Measurements from ENCODE around the gene GRIK1.

GRCh38 chr21:29718081-29718815 lies 221.5 kb downstream of the GRIK1 start:
- TF ChIP-seq CTCF (IDR thresholded peaks at IDR 0.05; ENCODE audit: poor library complexity, severe bottlenecking) (no peak), REST (IDR thresholded peaks at IDR 0.05; ENCODE audit: borderline replicate concordance) (no peak), EP300 (conservative IDR thresholded peaks at IDR 0.05; ENCODE audit: poor library complexity, severe bottlenecking) (no peak), TAF1 (IDR thresholded peaks at IDR 0.05; ENCODE audit: low read depth) (no peak), EZH2 (IDR thresholded peaks at IDR 0.05; ENCODE audit: borderline replicate concordance, insufficient read depth, low read length, poor library complexity, severe bottlenecking) (no peak), RAD21 (conservative IDR thresholded peaks at IDR 0.05) (no peak), POLR2AphosphoS5 (IDR thresholded peaks at IDR 0.05) (no peak)
